Smooth muscle cell (in vitro differentiated cells): ENCODE results near the gene LGALS12. TPM values are rescaled to one million over a fixed set of nuclear protein-coding genes. Genes with fewer than 3 reads are reported as not detected.

ENCODE experiments used
- DNase-seq: peaks from one replicate; lab custom pipeline; 2025; ENCODE audit not compliant: unreplicated experiment; lab: John Stamatoyannopoulos, UW
- H2AFZ ChIP-seq: fragments of 200-600 bp; sonication (generic); 2 replicates; pipeline ENCODE4 v1.6.0; 2016; ENCODE audit warnings: antibody characterized with exemption, low read depth, mild to moderate bottlenecking
- H3F3A ChIP-seq: fragments of 200-600 bp; sonication (generic); 2 replicates; pipeline ENCODE4 v1.6.0; 2017; ENCODE audit warnings: antibody characterized with exemption, low read depth
- H3K27ac ChIP-seq: fragments of 200-600 bp; sonication (generic); 2 replicates; pipeline ENCODE4 v1.5.1; 2016; ENCODE audit warnings: low read depth, mild to moderate bottlenecking
- H3K27me3 ChIP-seq: fragments of 200-600 bp; sonication (generic); 2 replicates; pipeline ENCODE4 v1.6.1; 2016; ENCODE audit warnings: low read depth, mild to moderate bottlenecking
- H3K36me3 ChIP-seq: fragments of 200-600 bp; sonication (generic); 2 replicates; pipeline ENCODE4 v1.5.1; 2016; ENCODE audit warnings: low read depth
- H3K4me1 ChIP-seq: fragments of 200-600 bp; sonication (generic); 2 replicates; pipeline ENCODE4 v1.5.1; 2016; ENCODE audit warnings: low read depth
- H3K4me2 ChIP-seq: fragments of 200-600 bp; sonication (generic); 2 replicates; pipeline ENCODE4 v1.6.0; 2016; ENCODE audit warnings: mild to moderate bottlenecking
- H3K4me3 ChIP-seq: fragments of 200-600 bp; sonication (generic); 2 replicates; pipeline ENCODE4 v1.5.1; 2016; ENCODE audit warnings: mild to moderate bottlenecking
- H3K79me2 ChIP-seq: fragments of 200-600 bp; sonication (generic); 2 replicates; pipeline ENCODE4 v1.6.0; 2016; ENCODE audit warnings: low read depth, mild to moderate bottlenecking
- H3K9ac ChIP-seq: fragments of 200-600 bp; sonication (generic); 2 replicates; pipeline ENCODE4 v1.6.0; 2016; ENCODE audit warnings: low read depth
- H3K9me3 ChIP-seq: fragments of 200-600 bp; sonication (generic); replicated peaks from 2 replicates; pipeline ENCODE4 v1.5.1; 2016; ENCODE audit warnings: low read depth
- H4K20me1 ChIP-seq: fragments of 200-600 bp; sonication (generic); 2 replicates; pipeline ENCODE4 v1.6.0; 2016; ENCODE audit warnings: low read depth
- CTCF ChIP-seq: fragments of 200-600 bp; sonication (generic); IDR thresholded peaks from 2 replicates; pipeline ENCODE4 v1.5.1; 2017; ENCODE audit warnings: borderline replicate concordance, mild to moderate bottlenecking, antibody characterized with exemption; ENCODE audit not compliant: insufficient read depth, poor library complexity, severe bottlenecking
- WGBS: methylation state at CpG from one replicate; pipeline ENCODE4 v1.1.7; 2016; ENCODE audit warnings: low lambda C conversion rate; 5-methylcytosine and 5-hydroxymethylcytosine counted together
- polyA plus RNA-seq: library from polyadenylated mRNA; unstranded; fragments of >200 nt; fragmentation: Nextera tagmentation; extraction: Ambion mirVana; gene quantifications from 2 replicates; pipeline ENCODE4 v1.2.1, GENCODE V29; 2016
- total RNA-seq: library from RNA; depleted of rRNA; stranded (reverse); fragments of >200 nt; gene quantifications from 2 replicates; pipeline ENCODE4 v1.2.3, GENCODE V29; 2014

The LGALS12 gene
- total and polyA plus RNA-seq, 2 experiments from 2014 or later: not detected

GRCh38 chr11:63554877-63555223 is 49.0 kb downstream of the LGALS12 start:
- TF ChIP-seq CTCF: no peak
- H3K4me1 ChIP-seq: peaks cover 4% of the 10 kb centered on the region
- no peak overlapping the region for H2AFZ ChIP-seq
- no peak overlapping the region for H3K9ac ChIP-seq
- no peak overlapping the region for H3K27ac ChIP-seq
- WGBS: 41% methylated on average over 4 of the region's 4 CpGs
- no peaks in the 10 kb centered on the region for H3K36me3 ChIP-seq
- peak overlapping the region; percentile 4 for H3K4me2 ChIP-seq
- no peaks in the 10 kb centered on the region for H3K27me3 ChIP-seq
- H3K79me2 ChIP-seq: no peaks in the 10 kb centered on the region
- no peaks in the 10 kb centered on the region for H3K9me3 ChIP-seq
- DNase-seq: no peak
- no peaks in the 10 kb centered on the region for H3F3A ChIP-seq
- no peaks in the 10 kb centered on the region for H4K20me1 ChIP-seq
- H3K4me3 ChIP-seq: no peak overlapping the region

- no peak for TF ChIP-seq CTCF
- DNase-seq: no peak
- 70% methylated on average over 5 of the region's 7 CpGs for WGBS
- no peaks in the 10 kb centered on the region for H3K36me3 ChIP-seq
- no peak overlapping the region for H3K4me2 ChIP-seq
- H3K27me3 ChIP-seq: no peaks in the 10 kb centered on the region
- no peaks in the 10 kb centered on the region for H3F3A ChIP-seq
- no peak overlapping the region for H3K4me3 ChIP-seq
- no peaks in the 10 kb centered on the region for H3K79me2 ChIP-seq
- no peak overlapping the region for H2AFZ ChIP-seq
- no peak overlapping the region for H3K27ac ChIP-seq
- no peaks in the 10 kb centered on the region for H3K9me3 ChIP-seq
- no peaks in the 10 kb centered on the region for H4K20me1 ChIP-seq
- H3K9ac ChIP-seq: no peak overlapping the region
- H3K4me1 ChIP-seq: peaks cover 4% of the 10 kb centered on the region
These were observed 50.6 kb downstream of the LGALS12 start for GRCh38 chr11:63556404-63557013.

GRCh38 chr11:63557570-63557969 is 51.7 kb downstream of the LGALS12 start:
- no peaks in the 10 kb centered on the region for H3K9me3 ChIP-seq
- no peak overlapping the region for H2AFZ ChIP-seq
- H3K27ac ChIP-seq: no peak overlapping the region
- no peaks in the 10 kb centered on the region for H4K20me1 ChIP-seq
- WGBS: 94% methylated on average over 7 of the region's 7 CpGs
- no peaks in the 10 kb centered on the region for H3K36me3 ChIP-seq
- H3F3A ChIP-seq: no peaks in the 10 kb centered on the region
- no peak for DNase-seq
- peaks cover 4% of the 10 kb centered on the region for H3K4me1 ChIP-seq
- H3K4me2 ChIP-seq: no peak overlapping the region
- no peaks in the 10 kb centered on the region for H3K79me2 ChIP-seq
- no peaks in the 10 kb centered on the region for H3K27me3 ChIP-seq
- H3K9ac ChIP-seq: no peak overlapping the region
- no peak for TF ChIP-seq CTCF
- H3K4me3 ChIP-seq: no peak overlapping the region

GRCh38 chr11:63558459-63559157 is 52.7 kb downstream of the LGALS12 start:
- H3K9ac ChIP-seq: no peak overlapping the region
- no peak overlapping the region for H2AFZ ChIP-seq
- peaks cover 4% of the 10 kb centered on the region for H3K4me1 ChIP-seq
- no peak overlapping the region for H3K4me2 ChIP-seq
- TF ChIP-seq CTCF: no peak
- WGBS: 98% methylated on average over 7 of the region's 7 CpGs
- no peaks in the 10 kb centered on the region for H3K79me2 ChIP-seq
- H3F3A ChIP-seq: no peaks in the 10 kb centered on the region
- no peaks in the 10 kb centered on the region for H3K27me3 ChIP-seq
- H3K36me3 ChIP-seq: no peaks in the 10 kb centered on the region
- H3K27ac ChIP-seq: no peak overlapping the region
- H4K20me1 ChIP-seq: no peaks in the 10 kb centered on the region
- H3K9me3 ChIP-seq: no peaks in the 10 kb centered on the region
- H3K4me3 ChIP-seq: no peak overlapping the region
- no peak for DNase-seq
